H9 (cell line): Measurements from ENCODE around the gene EPB41. TPM values are rescaled to one million over a fixed set of nuclear protein-coding genes. Genes with fewer than 3 reads are reported as not detected.

ENCODE experiments used
- DNase-seq: peaks from one replicate; pipeline ENCODE4 v3.0.0-alpha.2; 2017
- H2AFZ ChIP-seq: one replicate; pipeline ENCODE4 v1.6.1; 2013; ENCODE audit warnings: mild to moderate bottlenecking, low read length, control low read depth, moderate library complexity
- H2AK5ac ChIP-seq: 2 replicates; pipeline ENCODE4 v1.6.1; 2013; ENCODE audit warnings: low read length, control low read depth, mixed read lengths; ENCODE audit not compliant: insufficient read length
- H2BK120ac ChIP-seq: one replicate; pipeline ENCODE4 v1.6.1; 2013; ENCODE audit warnings: low read depth, mild to moderate bottlenecking, low read length, control low read depth, inconsistent platforms; ENCODE audit not compliant: poor library complexity, severe bottlenecking
- H2BK12ac ChIP-seq: 2 replicates; pipeline ENCODE4 v1.6.1; 2013; ENCODE audit warnings: low read length, control low read depth, mixed read lengths, low read depth; ENCODE audit not compliant: insufficient read length
- H2BK15ac ChIP-seq: 2 replicates; pipeline ENCODE4 v1.6.1; 2013; ENCODE audit warnings: low read depth, low read length, control low read depth
- H2BK20ac ChIP-seq: one replicate; pipeline ENCODE4 v1.6.1; 2013; ENCODE audit warnings: low read depth, mild to moderate bottlenecking, low read length, control low read depth, inconsistent platforms; ENCODE audit not compliant: poor library complexity, severe bottlenecking
- H2BK5ac ChIP-seq: 2 replicates; pipeline ENCODE4 v1.6.1; 2013; ENCODE audit warnings: low read length, control low read depth, mixed read lengths; ENCODE audit not compliant: insufficient read length
- H3K14ac ChIP-seq: 2 replicates; pipeline ENCODE4 v1.6.1; 2013; ENCODE audit warnings: low read length, control low read depth; ENCODE audit not compliant: insufficient read depth
- H3K18ac ChIP-seq: 2 replicates; pipeline ENCODE4 v1.6.1; 2013; ENCODE audit warnings: low read depth, mild to moderate bottlenecking, mixed read lengths, low read length, control low read depth; ENCODE audit not compliant: insufficient read length
- H3K23ac ChIP-seq: 2 replicates; pipeline ENCODE4 v1.6.1; 2013; ENCODE audit warnings: low read length, control low read depth, mixed read lengths, low read depth; ENCODE audit not compliant: insufficient read length
- H3K23me2 ChIP-seq: 2 replicates; pipeline ENCODE4 v1.6.1; 2013; ENCODE audit warnings: low read depth, mild to moderate bottlenecking, mixed read lengths, low read length, control low read depth; ENCODE audit not compliant: insufficient read length, poor library complexity, severe bottlenecking
- H3K27ac ChIP-seq: 2 replicates; pipeline ENCODE4 v1.5.1; 2013; ENCODE audit warnings: low read length, control low read depth, mixed read lengths, low read depth; ENCODE audit not compliant: insufficient read length
- H3K27me3 ChIP-seq: 2 replicates; pipeline ENCODE4 v1.6.1; 2013; ENCODE audit warnings: low read length, control low read depth, inconsistent platforms; ENCODE audit not compliant: insufficient read depth
- H3K4ac ChIP-seq: 2 replicates; pipeline ENCODE4 v1.6.1; 2013; ENCODE audit warnings: low read depth, mild to moderate bottlenecking, control low read depth, inconsistent platforms, low read length, moderate library complexity
- H3K4me1 ChIP-seq: 2 replicates; pipeline ENCODE4 v1.6.1; 2013; ENCODE audit warnings: low read length, control low read depth, inconsistent platforms; ENCODE audit not compliant: insufficient read depth
- H3K4me2 ChIP-seq: 2 replicates; pipeline ENCODE4 v1.6.1; 2013; ENCODE audit warnings: low read length, control low read depth, mixed read lengths; ENCODE audit not compliant: insufficient read length, insufficient read depth
- H3K56ac ChIP-seq: 2 replicates; pipeline ENCODE4 v1.6.1; 2013; ENCODE audit warnings: low read depth, mild to moderate bottlenecking, mixed read lengths, low read length, control low read depth; ENCODE audit not compliant: insufficient read length
- H3K79me1 ChIP-seq: 2 replicates; pipeline ENCODE4 v1.6.1; 2013; ENCODE audit warnings: low read depth, mild to moderate bottlenecking, moderate library complexity, low read length, control low read depth, inconsistent platforms; ENCODE audit not compliant: insufficient read depth, poor library complexity, severe bottlenecking
- H3K79me2 ChIP-seq: 2 replicates; pipeline ENCODE4 v1.6.1; 2013; ENCODE audit warnings: low read length, control low read depth, inconsistent platforms; ENCODE audit not compliant: insufficient read depth
- H3K9ac ChIP-seq: 2 replicates; pipeline ENCODE4 v1.6.1; 2013; ENCODE audit warnings: low read length, control low read depth, mixed read lengths; ENCODE audit not compliant: insufficient read length; ENCODE audit errors: extremely low read depth
- H3K9me3 ChIP-seq: one replicate; pipeline ENCODE4 v1.6.1; 2013; ENCODE audit warnings: low read depth, low read length, inconsistent platforms; ENCODE audit not compliant: control insufficient read depth
- H3T11ph ChIP-seq: one replicate; pipeline ENCODE4 v1.6.1; 2013; ENCODE audit warnings: mild to moderate bottlenecking, low read length, control low read depth, inconsistent platforms
- H4K20me1 ChIP-seq: one replicate; pipeline ENCODE4 v1.6.1; 2013; ENCODE audit not compliant: control insufficient read depth, insufficient read length, insufficient read depth
- H4K5ac ChIP-seq: 2 replicates; pipeline ENCODE4 v1.6.1; 2013; ENCODE audit warnings: low read depth, mild to moderate bottlenecking, mixed read lengths, low read length, control low read depth; ENCODE audit not compliant: insufficient read length
- H4K8ac ChIP-seq: replicated peaks from 2 replicates; pipeline ENCODE4 v1.6.1; 2013; ENCODE audit warnings: low read length, control low read depth, mixed read lengths, low read depth; ENCODE audit not compliant: insufficient read length
- H4K91ac ChIP-seq: 2 replicates; pipeline ENCODE4 v1.6.1; 2013; ENCODE audit warnings: low read depth, mild to moderate bottlenecking, moderate library complexity, mixed read lengths, low read length, control low read depth; ENCODE audit not compliant: insufficient read length
- H3K27ac Mint-ChIP-seq, 3 experiments: 2 replicates in 2 of 3; 3 replicates in 1 of 3; pipeline ENCODE4 v1.8.0; 2020 to 2021; ENCODE audit warnings: mixed read lengths in 3 of 3, mild to moderate bottlenecking in 1 of 3, moderate library complexity in 1 of 3
- H3K27me3 Mint-ChIP-seq: 2 replicates; pipeline ENCODE4 v1.8.0; 2021; ENCODE audit warnings: low read depth, mild to moderate bottlenecking, moderate library complexity, mixed read lengths
- H3K36me3 Mint-ChIP-seq, 3 experiments: 2 replicates in 2 of 3; 3 replicates in 1 of 3; pipeline ENCODE4 v1.8.0; 2020 to 2021; ENCODE audit warnings: low read depth in 3 of 3, mixed read lengths in 3 of 3; ENCODE audit not compliant: insufficient read depth in 1 of 3
- H3K4me1 Mint-ChIP-seq, 2 experiments: 2 replicates each; pipeline ENCODE4 v1.8.0; 2020; ENCODE audit warnings: mixed read lengths in 2 of 2
- H3K4me3 Mint-ChIP-seq, 2 experiments: 2 replicates in 1 of 2; 3 replicates in 1 of 2; pipeline ENCODE4 v1.8.0; 2020 to 2021; ENCODE audit warnings: mild to moderate bottlenecking in 2 of 2, mixed read lengths in 2 of 2, moderate library complexity in 1 of 2
- H3K9me3 Mint-ChIP-seq, 2 experiments: 2 replicates in 1 of 2; 3 replicates in 1 of 2; pipeline ENCODE4 v1.8.0; 2020; ENCODE audit warnings: mild to moderate bottlenecking in 2 of 2, mixed read lengths in 2 of 2, moderate library complexity in 1 of 2
- WGBS: extraction: QIAGEN DNeasy Blood & Tissue Kit; methylation state at CpG from one replicate; pipeline ENCODE4 v1.1.7; 2013; ENCODE audit warnings: missing lambda C conversion rate, low lambda C conversion rate, mixed read lengths; ENCODE audit not compliant: insufficient read length; ENCODE audit errors: extremely low coverage; 5-methylcytosine and 5-hydroxymethylcytosine counted together
- total RNA-seq: library from RNA; stranded (reverse); gene quantifications from 2 replicates; pipeline ENCODE4 v1.2.1, GENCODE V29; 2021
- TF ChIP-seq, protein P1 (sequence below): fragments of 200-600 bp; sonication (generic); conservative IDR thresholded peaks from 3 replicates; pipeline ENCODE4 v1.8.0; 2021; ENCODE audit warnings: antibody characterized with exemption, mild to moderate bottlenecking

The EPB41 gene
- total RNA-seq, 1 experiment from 2014 or later: 75.4 TPM

DNA sequence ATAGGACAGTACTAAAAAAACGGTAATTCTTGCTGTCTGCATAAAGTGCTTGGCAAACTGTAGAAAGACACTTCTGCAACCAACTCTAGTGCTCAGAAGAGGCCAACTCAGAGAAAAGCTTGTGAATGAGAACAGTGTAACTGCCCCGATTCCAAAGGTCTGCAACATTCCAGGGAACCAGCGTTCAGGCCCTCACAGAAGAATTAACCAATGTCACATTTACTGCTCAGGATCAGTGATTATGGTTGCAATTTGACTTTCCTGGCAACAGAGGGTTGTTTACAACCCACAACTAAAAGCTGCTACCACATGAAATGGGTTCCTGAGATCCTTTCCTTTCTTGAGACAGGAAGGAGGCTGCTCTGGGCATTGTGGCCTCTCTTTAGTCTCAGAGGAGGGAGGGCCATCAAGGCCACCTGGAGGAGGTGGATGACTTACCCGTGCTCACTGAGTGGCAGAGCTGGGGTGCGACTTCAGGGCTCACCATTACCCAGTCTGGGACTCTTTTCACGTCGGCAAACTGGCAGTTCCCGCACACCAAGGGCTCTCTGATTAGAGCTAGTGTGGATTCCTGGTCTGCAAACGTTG is 252.0 kb downstream of the EPB41 start:
- H3K9me3 ChIP-seq: no peaks in the 10 kb centered on the region
- no peaks in the 10 kb centered on the region for H3K23me2 ChIP-seq
- no peak overlapping the region for H2AFZ ChIP-seq
- no peak overlapping the region for H2BK15ac ChIP-seq
- H3K14ac ChIP-seq: no peak overlapping the region
- H4K20me1 ChIP-seq: peaks cover 2% of the 10 kb centered on the region
- H2BK20ac ChIP-seq: no peak overlapping the region
- H3K79me1 ChIP-seq: peaks cover 3% of the 10 kb centered on the region
- no CpG with 5 or more reads among the region's 9 CpGs for WGBS
- H2AK5ac ChIP-seq: no peak overlapping the region
- H3T11ph ChIP-seq: no peak overlapping the region
- no peak overlapping the region for H3K18ac ChIP-seq
- H3K27ac ChIP-seq: peak overlapping the region; percentile 80
- H3K27ac Mint-ChIP-seq: peak overlapping the region; percentile 84 to 99 (median 87); a peak in 5 of 7 replicates
- no peaks in the 10 kb centered on the region for H3K9me3 Mint-ChIP-seq
- no peak overlapping the region for H3K4me3 Mint-ChIP-seq
- H3K27me3 Mint-ChIP-seq: no peaks in the 10 kb centered on the region
- H3K4ac ChIP-seq: no peak overlapping the region
- H3K79me2 ChIP-seq: peaks cover 21% of the 10 kb centered on the region; the same call in 1 of the 2 replicates
- peak; percentile 54 for DNase-seq
- no peak overlapping the region for H4K5ac ChIP-seq
- no peak overlapping the region for H3K4me2 ChIP-seq
- no peak overlapping the region for H3K9ac ChIP-seq
- H3K4me1 Mint-ChIP-seq: peaks cover 69 to 74% of the 10 kb centered on the region in 2 experiments
- H4K8ac ChIP-seq: no peak overlapping the region
- H2BK120ac ChIP-seq: no peak overlapping the region
- no peak overlapping the region for H2BK5ac ChIP-seq
- H3K23ac ChIP-seq: no peak overlapping the region
- no peak overlapping the region for H4K91ac ChIP-seq
- TF ChIP-seq, protein P1, sequence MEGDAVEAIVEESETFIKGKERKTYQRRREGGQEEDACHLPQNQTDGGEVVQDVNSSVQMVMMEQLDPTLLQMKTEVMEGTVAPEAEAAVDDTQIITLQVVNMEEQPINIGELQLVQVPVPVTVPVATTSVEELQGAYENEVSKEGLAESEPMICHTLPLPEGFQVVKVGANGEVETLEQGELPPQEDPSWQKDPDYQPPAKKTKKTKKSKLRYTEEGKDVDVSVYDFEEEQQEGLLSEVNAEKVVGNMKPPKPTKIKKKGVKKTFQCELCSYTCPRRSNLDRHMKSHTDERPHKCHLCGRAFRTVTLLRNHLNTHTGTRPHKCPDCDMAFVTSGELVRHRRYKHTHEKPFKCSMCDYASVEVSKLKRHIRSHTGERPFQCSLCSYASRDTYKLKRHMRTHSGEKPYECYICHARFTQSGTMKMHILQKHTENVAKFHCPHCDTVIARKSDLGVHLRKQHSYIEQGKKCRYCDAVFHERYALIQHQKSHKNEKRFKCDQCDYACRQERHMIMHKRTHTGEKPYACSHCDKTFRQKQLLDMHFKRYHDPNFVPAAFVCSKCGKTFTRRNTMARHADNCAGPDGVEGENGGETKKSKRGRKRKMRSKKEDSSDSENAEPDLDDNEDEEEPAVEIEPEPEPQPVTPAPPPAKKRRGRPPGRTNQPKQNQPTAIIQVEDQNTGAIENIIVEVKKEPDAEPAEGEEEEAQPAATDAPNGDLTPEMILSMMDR: no peak
- no peak overlapping the region for H2BK12ac ChIP-seq
- H3K36me3 Mint-ChIP-seq: peaks cover 6 to 31% (median 19%) of the 10 kb centered on the region in 3 experiments; a peak in 6 of 7 replicates
- peaks cover 34% of the 10 kb centered on the region for H3K4me1 ChIP-seq
- no peaks in the 10 kb centered on the region for H3K27me3 ChIP-seq
- no peak overlapping the region for H3K56ac ChIP-seq
